Stimulated activated CD4-positive, alpha-beta T cell treated with anti-CD3 and anti-CD28 coated beads, Interleukin-2, amount 100 ng/mL, for 48 hours (primary cell): ENCODE results near the gene TGM5.
"Not testable (repeated sequence)": the region's sequence is repeated elsewhere in the genome, so short reads cannot be mapped to it uniquely, and the experiment has no call there.

Source experiments
- DNase-seq, 2 donors: peaks; one replicate each; pipeline ENCODE4 v3.0.0-alpha.2; 2020

TGM5 gene, protein sequence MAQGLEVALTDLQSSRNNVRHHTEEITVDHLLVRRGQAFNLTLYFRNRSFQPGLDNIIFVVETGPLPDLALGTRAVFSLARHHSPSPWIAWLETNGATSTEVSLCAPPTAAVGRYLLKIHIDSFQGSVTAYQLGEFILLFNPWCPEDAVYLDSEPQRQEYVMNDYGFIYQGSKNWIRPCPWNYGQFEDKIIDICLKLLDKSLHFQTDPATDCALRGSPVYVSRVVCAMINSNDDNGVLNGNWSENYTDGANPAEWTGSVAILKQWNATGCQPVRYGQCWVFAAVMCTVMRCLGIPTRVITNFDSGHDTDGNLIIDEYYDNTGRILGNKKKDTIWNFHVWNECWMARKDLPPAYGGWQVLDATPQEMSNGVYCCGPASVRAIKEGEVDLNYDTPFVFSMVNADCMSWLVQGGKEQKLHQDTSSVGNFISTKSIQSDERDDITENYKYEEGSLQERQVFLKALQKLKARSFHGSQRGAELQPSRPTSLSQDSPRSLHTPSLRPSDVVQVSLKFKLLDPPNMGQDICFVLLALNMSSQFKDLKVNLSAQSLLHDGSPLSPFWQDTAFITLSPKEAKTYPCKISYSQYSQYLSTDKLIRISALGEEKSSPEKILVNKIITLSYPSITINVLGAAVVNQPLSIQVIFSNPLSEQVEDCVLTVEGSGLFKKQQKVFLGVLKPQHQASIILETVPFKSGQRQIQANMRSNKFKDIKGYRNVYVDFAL

DNA sequence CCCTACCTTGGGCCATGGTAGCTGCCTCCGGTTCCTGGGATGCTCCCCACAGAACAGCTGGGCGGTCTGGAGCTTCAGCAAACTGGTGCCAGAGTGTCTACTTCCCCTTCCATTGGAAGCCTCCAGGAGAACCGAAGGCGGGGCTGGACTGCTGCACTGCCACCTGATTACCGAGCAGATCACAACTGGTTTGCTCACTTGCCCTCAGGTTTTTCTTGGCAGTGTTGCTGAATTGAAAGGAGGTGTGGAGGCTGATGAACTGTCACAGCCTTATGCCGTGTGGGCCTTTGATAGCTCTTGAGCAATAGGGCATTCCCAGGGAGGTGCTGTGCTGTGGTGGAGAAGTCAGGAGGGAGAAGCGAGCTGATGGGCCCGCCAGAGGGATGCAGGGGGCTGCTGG is at the start of gene TGM5:
Gene TGM5 (minus strand): TSS at position 95 of the 400 bp plus-strand sequence. CDS start 79 bp downstream, at position 16.
- DNase-seq, result no peak

DNA sequence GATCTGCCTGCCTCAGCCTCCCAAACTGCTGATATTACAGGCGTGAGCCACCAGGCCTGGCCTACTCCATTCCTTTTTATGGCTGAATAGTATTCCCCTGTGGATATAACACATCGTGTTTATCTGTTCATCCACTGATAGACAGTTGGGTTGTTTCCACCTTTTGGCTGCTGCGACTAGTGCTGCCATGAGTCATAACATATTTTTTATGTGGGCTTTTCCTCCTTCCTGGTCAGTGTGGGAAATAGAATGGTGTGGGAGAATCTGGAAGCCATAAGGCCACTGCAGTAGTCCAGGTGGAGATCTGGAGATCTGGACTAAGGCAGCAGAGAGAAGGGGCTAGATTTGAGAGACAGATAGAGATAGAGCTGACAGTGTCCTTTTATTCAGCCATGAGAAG is 47.4 kb upstream of the TGM5 start:
- no peak for DNase-seq

DNA sequence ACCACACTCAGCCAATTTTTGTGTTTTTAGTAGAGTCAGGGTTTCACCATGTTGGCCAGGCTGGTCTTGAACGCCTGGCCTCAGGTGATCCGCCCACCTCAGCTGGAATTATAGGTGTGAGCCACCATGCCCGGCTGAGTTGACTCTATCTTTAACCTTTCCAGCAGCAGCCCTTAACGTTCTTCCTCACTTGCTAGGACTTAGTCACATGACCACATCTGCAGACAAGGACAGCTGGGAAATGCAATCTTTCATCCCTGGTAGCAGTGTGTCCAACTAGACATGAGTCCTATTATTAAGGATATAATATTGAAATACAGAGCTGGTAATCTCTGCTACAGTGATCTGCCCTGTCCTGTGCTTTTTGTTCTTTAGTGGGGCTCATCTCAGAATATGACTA is 45.6 kb upstream of the TGM5 start:
- DNase-seq, result no peak

DNA sequence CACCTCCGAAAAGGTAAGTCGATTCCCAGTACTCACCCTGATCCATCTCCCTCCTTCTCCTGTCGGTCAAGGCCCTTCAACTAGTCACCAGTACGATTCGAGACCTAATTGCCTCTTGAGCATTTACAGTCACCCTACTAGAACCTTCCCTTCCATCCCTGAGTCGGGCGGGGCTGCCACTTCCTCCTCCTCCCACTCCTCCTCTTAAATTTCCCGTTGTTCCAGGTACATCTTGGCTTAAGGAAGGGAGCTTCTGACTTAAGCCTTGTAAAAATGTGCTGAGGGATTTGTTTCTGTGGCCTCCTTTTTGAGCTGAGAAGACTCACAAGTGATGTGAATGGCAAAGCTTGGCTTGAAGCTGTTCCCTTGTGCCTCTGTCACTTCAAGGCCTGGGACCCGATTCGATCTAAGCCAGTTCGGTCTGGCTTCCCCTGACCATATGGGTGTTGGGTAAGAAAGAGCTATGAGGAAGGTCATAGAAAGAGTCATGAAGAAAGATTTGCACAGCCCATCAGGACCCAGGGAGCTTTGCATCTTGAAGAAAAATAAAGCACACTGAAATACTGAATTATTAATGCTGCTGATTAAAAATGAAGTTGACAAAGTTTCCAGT is 35.6 kb upstream of the TGM5 start, which contains the start of gene TGM7:
Gene TGM7 (minus strand): TSS at position 51 of the 613 bp plus-strand sequence.
- no peak for DNase-seq

DNA sequence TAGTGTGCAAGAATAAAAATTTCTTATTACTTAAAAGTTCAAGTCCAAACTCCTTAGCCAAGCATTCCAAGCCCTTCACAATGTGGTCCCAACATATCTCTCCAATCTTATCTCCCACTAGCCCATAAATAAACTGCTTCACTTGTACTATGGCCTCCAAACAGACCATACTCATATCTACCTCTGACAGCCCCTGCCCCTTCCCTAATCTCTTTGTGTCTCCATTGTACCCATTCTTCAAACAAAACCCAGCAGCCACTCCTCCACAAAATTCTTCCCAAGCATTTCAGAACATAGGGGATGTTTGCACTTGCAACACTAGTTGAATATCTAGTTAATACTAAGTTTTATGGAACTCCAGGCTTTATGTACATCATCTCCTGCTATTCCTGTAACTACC is 33.2 kb upstream of the TGM5 start:
- DNase-seq, result no peak

DNA sequence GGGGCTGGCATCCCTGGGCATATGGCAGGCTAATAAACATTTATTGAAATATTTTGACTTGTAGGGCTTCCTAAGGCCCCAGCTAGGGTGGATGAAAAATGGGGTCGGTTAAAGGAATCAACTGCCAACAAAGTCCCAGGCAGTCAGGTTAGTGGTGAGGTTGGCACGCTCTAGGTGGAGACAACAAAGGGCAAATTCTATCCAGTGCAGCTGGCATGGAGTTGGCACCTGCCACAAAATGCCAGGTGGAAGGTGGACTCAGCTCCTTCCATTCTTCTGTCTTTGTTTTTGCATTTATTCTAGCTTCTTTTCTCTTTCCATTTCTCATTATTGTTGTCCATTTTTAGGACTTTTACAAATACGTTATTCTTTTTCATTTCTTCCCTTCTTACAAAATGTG is 32.7 kb upstream of the TGM5 start:
- DNase-seq, result no peak

DNA sequence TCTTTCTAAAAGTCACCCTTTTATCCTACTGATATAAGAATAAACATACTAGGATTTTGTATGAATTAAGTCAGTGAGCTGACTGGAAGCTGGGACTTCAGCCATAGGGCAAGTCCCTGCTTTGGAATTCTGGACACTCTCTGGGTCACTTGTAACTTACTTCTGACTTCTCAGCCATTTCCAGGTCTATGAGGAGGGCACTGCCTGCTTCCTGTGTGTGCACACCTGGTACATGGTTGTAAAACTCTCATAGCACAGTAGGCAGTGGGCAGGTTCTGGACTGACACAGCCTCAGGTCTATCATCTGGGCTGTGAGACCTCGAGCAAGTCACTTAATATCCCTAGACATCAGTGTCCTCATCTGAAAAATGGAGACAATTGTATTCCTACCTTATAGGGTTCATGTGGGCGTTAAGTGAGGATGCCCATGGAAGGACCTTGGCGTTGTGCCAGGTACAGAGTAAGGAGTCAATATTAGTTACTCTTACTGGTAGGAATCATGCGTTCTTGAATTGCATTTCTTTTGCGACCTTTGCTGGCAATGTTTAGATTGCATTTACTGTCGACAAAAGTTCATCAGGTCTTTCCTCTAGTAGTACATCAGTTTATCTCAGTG is 27.5 kb upstream of the TGM5 start:
- DNase-seq, result no peak

DNA sequence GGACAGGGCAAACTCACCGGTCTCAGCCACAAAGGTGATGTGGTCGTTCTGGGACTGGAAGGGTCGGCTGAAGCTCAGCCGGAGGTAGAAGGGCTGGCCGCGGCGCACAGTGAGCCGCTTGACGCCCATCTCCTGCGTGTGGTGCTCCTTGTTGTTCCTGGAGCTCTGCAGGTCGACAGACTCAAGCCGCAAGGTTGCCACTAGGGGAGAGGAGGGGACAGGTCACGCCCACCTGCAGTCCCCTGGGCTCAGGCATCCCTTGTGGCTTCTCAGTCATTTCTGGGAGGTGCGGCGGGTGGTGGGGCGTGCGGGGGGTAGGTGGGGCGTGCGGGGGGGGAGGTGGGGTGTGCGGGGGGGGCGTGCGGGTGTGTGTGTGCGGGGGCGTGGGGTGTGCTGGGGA is 26.7 kb upstream of the TGM5 start:
- no peak for DNase-seq

DNA sequence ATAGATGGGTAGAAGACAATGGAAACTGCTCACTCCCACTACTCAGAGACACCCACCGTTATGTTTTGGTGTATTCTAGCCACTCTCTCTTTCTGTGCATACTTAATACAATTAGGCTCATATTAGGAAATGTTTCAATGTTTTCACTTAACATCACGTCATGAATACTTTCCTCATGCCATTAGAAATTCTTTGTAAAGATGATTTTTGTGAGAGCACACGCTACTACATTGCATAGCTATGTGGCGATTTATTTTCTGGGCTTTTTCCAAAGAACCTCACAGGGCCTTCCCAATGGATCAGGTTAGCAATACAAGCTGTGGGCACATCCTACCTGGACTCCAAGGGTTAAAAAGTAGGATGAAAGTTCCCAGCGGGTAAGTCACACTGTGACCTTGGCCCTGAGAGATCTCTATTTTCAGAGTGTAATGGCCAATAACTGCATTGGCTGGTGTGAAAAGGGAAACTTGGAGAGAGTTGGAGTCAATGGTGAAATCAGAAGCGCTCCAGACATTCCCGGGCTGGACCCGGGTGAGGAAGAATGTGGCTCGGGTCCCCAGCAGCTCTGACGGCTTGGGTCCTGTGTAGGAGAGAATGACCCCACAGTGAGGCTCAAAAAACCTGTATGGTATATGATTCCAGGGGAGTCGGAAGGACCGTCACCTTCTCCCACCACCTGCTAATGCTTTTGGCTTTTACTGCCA is 25.8 kb upstream of the TGM5 start:
- no peak for DNase-seq

DNA sequence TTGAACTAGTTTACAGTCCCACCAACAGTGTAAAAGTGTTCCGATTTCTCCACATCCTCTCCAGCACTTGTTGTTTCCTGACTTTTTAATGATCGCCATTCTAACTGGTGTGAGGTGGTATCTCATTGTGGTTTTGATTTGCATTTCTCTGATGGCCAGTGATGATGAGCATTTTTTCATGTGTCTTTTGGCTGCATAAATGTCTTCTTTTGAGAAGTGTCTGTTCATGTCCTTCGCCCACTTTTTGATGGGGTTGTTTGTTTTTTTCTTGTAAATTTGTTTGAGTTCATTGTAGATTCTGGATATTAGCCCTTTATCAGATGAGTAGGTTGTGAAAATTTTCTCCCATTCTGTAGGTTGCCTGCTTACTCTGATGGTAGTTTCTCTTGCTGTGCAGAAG is 22.9 kb upstream of the TGM5 start:
- not testable (repeated sequence) for DNase-seq

DNA sequence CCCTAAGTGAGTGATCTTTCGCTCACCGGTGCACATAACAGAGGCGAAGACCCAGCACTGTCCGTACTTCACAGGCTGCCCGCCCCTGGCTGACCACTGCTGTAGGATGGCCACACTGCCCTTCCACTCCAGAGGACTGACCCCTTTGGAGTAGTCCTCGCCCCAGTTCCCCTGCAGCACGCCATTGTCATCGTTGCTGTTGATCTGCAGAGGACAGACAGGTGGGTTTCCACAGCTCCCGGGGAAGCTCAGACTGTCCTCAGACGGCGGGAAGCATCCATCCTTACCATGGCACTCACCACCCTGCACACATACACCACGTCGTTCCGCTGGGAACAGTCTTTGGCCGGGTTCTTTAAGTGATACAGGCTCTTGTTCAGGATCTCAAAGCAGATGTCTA is 20.5 kb upstream of the TGM5 start:
- no peak for DNase-seq

DNA sequence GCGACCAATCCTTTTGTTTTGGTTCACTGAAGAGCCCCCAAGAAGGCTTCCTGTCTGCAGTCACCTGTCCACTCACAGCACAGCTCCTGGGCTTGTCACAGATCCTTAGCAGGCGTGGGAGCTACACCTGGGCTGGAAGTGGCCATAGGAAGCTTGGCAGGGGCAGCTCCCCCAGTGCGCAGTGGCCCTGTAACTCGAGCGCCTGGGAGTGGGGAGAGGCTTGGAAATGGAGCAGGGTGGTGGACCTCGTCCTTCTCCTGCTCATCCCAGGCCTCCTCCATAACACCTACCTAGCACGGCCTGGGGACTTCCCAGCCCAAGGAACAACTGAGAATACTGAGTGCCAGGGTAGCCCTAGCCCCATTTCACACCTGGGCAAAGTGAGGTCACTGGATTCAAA is 19.3 kb upstream of the TGM5 start:
- DNase-seq, result no peak

DNA sequence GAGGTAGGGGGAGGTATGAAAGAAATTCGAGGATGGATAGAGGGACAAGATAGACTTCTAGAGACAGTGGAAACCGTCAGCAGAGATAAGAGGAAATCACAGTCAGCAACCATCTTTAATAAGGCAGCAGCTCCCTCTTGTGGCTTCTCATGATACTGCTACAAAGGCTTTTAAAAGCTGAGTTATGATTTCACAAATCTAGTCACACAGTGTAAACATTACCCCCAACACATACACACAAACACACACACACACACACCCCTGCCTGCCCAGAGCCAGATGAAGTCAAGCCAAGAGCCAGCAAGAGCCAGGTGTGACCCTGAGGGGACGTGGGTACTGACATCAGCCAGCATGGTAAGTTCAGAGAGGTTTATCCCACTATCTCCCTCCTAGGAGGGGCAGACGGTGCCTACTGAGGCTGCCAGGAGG is 18.9 kb upstream of the TGM5 start:
- peak; percentile 54 to 61 for DNase-seq

DNA sequence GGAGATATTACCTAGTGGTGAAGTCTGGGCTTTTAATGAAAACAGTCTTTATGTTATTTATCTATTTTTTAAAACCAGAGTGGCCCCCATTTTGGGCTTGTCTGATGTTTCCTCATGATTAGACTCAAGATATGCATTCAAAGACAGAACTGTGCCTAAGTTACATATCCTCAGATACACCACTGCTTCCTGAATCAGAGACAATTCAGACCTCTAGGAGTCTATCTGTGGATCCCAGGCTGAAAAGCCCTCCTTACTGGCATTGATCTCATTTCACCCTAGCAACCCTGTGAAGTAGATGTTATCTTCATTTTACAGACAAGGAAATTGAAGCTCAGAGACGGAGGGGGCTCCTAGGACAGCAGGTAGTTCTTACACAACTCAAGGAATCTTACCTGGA is 16.8 kb upstream of the TGM5 start:
- DNase-seq, result no peak

DNA sequence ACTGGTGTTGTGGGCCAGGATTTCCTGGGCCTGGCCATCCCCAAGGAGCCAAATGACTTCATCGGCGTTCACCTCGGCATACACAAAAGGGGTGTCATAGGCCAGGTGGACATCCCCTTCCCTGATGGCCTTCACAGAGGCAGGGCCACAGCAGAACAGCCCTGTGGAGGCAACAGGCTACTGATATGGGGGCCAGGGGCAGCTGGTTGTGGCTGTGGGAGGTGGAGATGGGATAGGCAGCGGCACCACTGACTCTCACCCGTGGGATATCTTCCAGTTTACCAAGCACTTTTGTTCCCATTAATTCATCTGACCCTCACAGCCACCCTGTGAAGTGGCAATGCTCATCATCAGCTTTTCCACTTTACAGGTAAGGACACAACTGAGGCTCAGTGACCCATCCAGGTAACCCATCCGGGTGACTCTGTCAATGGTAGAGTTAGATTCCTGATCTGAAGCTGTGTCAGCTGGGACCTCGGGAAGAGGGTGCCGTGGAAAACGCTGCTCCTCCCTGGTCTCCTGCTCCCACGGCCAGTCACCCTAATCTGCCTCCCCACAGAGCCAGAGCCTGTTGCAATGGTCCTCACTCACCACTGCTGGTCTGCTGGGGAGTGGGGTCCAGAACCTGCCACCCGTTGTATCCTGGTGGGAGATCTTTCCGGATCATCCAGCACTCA is 15.3 kb upstream of the TGM5 start:
- DNase-seq, result no peak

DNA sequence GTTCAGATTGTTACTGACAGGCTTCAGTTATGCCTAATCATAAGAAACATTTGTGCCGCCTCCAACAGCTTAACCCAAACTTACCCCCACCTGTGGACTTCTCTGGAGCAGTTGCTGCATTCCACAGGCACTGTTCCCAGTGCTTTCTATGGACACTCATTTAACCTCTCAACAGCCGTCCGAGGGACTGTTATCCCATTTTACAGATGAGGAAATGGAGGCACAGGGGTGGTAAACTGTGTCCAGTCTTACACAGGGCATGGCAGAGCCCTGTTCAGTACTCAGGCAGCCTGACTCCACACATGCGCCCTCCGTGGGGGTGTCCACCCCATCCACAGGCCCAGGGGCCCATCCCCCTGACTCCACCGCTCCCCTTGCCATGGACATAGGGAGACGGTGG is 14.3 kb upstream of the TGM5 start:
- no peak for DNase-seq

DNA sequence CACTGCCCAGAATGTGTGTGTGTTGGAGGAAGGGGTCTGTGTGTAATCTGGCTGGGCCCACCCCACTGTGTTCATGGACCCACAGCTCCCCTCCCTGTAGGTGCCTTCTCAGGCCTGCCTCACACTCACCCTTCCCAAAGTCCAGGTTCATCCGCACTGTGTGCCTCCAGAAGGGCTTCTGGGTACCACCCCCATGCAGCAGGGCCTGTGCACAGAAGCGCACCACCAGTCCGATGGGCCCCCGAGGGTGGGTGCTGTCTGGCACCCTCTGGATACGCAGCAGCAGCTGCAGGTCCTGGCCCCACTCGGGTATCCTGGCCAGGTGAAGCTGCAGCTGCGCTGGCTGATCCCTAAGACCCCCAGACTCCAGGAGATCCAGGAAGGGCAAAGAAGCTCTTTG is 12.8 kb upstream of the TGM5 start:
- no peak for DNase-seq

DNA sequence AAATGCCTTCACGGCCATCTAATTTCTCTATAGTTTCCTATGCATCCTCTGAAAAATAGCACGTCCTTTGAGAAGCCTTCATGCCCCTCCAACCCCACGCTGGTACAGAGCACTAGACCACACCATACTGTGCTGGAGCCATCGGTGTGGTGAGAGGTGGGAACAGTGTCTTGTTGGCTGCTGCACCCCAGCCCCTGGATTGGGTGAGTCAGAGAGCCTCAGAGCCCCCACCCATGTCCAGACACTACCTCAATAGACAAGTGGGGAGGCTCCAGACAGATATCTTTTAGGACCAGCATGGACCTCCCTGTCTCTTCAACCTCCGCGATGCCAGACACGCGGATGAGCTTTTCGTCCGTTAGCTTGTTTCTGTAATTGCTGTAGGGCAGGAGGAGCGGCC is 12.1 kb upstream of the TGM5 start:
- no peak for DNase-seq

DNA sequence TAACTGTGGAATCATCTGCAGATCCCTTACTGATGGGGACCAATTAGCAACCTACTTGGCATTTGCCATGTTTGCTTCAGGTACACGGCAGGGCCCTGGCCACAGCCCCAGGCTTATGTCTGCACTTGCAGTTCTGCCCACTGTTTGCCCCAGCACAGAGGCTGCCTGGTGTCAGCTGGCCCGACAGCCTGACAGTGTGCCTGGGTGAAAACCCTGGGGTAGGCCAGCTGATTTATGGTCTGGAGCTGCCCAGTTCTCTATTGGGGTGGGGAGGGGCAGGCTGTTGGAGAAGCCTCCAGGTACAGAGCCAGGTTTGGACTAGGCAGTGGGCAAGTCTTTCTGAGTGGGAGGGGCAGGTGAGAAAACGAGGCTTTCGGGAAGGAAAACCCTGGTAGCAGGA is 11.2 kb upstream of the TGM5 start:
- no peak for DNase-seq

DNA sequence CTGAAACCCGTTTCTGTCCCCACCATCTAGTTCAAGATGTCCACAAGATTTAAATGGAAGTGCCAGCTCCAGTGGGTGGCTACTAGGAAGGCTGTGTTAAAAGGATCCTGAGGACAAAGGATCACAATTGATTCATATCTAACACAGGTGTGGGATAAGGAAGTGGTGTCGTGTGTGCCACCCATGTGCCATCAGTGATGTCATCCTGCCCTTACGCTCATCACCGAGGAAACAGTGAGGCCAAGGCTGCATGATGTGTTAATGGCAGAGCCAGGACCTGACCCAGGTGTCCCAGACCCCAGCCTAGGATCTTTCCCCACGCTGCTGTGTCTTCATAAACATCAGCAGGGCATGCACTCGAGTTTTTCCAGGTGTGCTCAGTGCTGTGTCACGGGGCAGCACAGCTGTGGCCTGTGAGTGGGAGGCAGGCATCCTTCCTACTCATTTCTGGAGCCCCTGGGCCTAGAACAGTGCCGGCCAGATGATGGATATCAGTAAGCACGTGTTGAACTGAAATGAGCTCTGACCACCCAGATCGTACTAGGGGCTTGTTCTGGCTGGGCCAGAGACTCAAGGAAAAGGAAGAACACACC is 10.6 kb upstream of the TGM5 start:
- DNase-seq, result no peak

DNA sequence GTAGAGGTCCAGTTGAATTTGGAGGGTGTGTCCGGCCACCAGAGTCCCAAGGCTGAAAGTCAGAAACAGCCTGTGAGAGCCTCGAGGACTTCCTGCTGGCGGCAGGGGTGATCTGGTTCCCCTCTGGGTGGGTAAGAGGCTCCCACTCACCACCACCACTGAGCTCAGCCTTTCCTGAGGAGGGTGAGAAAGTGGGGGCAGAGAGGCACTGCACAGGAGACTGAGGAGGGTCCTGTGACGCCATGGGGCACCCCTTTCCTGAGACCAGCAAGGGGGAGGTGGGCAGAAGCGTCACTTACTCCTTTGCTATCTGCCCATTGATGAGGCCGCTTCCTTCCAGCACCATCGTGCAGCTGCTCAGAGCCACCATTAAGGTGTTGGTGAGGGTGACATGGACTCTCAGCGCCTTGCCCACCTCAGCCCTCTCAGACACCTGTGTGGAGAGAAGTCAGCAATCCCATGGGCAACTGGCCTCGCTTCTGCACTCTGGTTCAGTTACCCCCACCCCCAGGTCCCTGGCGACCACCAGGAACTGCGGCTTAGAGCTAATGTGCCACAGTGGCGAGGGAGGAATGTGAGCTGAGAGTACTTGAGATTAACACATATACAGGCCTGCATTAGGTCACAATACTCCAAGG is 10.0 kb upstream of the TGM5 start:
- no peak for DNase-seq
